HG02970 (cell line): Measurements from ENCODE around the gene SYT15B.
"Not testable (repeated sequence)": the region's sequence is repeated elsewhere in the genome, so short reads cannot be mapped to it uniquely, and the experiment has no call there.

ENCODE experiments used
- ATAC-seq: cut with Tn5 transposase; IDR thresholded peaks from one replicate; pipeline ENCODE4 v1.9.1; 2021; ENCODE audit warnings: mild to moderate bottlenecking, moderate library complexity, moderate number of reproducible peaks; ENCODE audit not compliant: unreplicated experiment, low FRiP score

Gene SYT15B

DNA sequence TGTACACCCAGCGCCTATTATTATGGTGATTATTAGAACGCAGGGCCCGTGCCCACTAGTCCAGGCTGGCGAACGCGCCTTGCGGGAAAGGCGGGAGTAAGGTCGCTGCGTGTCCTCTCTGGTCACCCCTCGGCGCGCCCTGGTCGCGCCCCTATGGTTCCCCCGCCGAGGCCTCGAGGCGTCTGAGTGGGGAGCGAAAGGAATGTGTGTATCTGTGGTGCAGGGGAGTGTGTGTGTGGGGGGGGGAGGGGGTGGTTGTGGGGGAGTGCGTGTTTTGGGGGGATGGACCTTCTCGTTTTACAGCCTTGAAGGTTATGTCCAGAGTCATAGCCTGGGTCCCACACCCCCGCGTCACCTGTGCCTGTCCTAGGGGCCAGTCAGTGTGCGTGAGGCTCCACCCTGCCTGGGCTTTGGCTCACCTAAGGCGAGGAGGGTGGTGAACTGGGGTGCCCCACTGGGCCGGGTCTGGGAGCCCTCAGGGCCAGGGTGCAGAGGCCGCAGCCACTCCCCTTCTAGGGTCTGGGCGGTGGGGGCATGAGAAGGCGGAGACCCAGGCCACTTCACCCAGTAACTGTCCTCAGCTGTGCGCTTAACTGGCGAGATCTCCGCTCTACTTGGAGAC is at the start of gene SYT15B:
Gene SYT15B (minus strand): TSS at position 39 of the 622 bp plus-strand sequence. CDS start 952 bp downstream, outside the sequence.
- not testable (repeated sequence) for ATAC-seq

DNA sequence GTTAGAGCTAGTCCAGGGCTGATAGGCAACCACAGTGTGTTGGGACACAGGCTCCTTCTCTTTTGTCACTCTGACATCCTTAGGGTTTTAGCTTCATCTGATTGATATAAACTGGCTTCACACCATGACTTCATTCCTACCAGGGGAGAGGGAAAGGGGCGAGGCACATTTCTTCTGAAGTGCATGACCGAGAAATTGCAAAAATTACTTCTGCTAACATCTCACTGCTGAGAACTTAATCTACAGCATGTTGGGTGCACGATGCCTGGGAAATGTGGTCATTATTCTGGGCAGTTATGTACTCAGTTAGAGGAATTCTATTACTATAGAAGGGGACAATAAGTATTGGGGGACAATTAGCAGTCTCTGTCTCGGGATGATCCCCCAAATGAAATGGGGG is 16.2 kb upstream of the SYT15B start:
- ATAC-seq = not testable (repeated sequence)

DNA sequence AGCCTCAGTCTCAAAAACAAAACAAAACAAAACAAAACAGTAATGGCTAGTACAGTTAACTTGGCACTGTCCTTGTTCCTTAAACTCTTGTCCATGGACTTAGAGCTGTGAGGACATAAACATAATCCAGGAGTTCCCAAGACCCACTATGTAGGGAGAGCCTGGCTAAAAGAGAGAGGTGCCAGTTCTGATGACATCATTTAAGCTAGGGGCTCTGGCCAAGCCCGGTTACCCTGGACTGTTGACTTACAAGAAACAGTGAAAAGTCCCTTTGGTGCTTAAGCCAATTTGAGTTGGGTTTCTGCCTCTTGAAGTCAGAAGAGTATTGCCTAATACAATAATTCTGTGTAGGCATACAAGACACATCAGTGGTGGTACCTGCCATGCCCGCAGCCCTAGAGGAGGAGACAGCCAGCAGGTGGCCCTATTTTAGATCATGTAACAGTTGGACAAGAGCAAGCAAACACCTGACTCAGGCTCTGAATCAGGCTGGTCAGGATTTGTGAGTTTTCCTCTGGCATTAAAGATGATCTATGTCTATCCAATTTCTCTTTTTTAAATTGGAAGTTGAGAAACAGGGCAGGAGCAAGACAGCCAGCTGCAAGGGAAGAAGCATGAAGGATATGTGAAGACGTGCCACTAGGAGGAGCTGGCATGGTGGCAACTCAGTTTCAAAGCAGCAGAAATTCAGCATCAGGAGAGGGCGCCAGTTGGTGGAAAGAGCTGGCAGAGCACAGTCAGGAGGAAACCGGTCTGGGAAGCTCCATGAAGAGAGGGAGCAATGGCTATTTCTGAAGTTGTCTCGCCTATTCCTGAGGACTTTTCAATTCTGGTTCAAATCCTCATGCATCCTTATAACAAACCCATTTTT is 12.2 kb upstream of the SYT15B start:
- ATAC-seq = not testable (repeated sequence)

DNA sequence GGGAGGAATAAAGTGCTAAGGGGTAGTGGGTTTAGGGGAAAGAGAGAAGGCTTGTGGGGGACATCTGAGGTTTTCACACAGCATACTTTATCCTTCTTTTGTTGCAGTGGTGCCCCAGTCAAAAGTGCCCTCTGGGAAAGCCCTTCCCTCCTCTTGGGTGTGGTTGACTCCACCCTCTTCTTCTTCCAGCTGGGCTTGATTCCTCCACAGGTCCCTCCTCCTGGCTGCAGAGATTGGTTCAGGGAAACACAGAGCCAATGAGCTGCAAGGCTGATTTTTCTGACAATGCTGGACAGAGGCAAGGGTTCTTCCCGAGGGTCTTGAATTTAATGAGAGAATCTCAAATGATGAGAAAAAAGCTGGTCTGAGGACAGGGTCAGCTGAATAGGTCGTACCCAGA is 7.4 kb upstream of the SYT15B start:
- ATAC-seq = not testable (repeated sequence)

DNA sequence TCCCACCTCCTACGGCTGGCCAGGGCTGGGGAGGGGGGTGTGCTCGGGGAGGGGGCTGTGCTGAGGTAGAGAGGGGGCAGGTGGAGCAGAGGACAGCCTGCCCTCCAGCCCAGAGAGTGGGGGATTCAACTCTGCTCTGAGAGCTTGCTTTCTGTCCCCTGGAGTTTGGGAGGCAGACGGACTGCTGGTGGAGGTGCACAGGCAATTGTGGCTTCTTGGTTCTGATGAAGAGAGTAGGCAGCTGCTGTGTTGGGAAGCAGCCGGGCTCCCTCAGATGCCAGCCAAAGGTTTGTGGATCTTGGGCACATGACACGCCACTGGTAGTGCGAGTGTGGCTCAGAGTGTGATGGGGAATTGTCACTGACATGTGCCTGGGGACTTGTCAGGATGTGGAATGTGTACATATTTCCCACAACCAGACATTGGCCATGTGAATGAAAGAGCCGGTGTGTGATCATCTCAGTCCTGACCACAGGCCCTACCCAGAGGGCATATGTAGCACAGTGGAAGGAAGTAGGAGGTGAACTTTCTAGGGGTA is 5.3 kb upstream of the SYT15B start:
- ATAC-seq = not testable (repeated sequence)

DNA sequence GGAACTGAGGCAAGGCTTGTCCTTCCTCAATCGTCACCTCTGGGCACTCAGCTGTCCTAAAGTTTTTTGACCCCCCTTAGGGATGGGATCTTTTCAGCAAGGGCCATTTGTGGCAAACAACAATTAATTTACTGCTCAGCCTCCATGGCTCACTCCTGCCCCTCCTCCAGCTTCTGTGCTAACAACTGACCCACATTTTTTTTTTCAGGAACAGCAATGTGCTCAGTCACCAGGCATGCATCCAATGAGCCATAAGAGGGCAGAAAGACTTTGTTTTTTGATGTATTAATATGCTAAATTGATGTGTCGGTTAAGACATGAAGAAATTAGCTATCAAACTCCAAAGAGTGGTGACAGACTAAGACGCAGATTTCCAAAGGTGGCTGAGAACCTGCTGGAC is 4.7 kb upstream of the SYT15B start:
- ATAC-seq = not testable (repeated sequence)

DNA sequence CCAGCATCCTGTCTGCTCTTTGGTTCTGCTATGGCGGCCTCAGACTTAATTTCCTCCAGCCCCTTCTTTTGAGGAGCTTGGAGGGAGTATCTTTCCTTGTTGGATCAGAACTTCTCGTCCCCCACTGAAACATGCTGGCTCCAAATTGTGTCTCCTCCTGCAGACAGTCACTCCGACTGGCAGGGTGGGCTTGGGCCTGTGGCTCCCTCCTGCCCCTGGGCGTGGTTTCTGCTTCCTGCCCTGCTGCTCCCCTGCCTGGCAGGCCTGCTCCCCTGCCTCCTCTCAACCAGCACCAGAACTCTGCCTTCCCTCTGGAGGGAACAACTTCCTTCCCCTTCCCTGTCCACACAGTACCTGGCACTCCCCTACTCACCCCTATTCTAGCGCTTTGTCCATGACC is 3.8 kb upstream of the SYT15B start:
- not testable (repeated sequence) for ATAC-seq

DNA sequence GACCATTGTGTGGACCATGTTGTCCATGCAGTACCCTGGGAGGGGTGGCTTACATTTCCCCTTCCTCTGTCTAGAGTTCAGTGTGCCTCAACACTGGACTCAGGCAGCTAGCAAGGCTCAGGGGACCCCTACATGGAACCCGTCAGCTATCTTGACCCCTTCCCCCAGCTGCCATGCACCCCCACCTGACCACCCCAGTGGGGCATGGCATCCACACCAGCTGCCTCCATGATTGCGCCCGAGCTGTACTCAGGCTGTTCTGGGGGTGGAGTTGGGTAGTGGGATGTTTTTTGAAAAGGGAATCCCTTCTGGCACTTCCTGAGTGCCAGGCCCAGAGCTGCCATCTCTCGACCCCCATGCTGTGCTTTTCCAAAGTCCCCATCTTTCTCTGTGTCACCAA is 1.8 kb upstream of the SYT15B start:
- not testable (repeated sequence) for ATAC-seq

DNA sequence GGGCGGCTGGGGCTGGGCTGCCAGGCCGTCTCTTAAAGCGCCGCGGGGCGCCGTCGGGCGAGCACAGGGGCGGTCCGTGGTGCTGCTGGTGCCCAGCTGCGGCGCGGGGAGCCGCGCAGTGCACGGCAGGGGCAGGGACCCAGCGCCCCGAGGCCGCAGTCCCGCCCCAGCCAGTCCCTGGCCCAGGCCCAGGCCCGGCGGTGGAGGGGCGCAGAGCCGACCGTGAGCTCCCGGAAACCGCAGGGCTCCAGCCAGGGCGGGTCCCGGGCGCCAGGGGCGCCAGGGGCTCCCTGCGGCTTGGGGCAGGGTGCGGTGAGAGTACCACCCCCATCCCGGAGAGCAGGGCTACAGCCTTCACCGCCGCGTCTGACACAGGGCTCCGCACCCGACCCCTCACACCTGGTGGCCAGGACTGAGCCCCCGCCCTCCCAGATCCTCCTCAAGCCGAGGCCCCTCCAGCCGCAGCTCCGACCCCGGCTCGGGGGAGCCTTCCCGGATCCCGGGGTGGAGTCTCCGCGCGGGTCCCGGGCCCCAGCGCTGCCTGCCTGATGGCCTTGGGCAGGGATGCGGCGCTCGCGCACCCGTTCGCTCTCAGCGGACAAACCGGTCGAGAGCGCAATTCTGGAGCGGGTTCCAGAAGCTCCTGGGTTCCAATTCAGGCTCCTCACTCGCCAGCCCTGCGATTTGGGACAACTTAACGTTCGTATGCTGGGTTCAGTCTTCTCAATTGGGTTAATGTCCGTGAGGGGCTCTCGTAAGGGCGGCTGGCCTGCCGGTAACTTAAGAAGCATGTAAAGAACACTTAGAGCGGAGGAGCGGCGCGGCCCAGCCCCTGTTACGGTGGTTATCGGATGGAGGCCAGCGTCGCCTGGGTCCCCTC is 478 bp downstream of the SYT15B start:
- not testable (repeated sequence) for ATAC-seq

DNA sequence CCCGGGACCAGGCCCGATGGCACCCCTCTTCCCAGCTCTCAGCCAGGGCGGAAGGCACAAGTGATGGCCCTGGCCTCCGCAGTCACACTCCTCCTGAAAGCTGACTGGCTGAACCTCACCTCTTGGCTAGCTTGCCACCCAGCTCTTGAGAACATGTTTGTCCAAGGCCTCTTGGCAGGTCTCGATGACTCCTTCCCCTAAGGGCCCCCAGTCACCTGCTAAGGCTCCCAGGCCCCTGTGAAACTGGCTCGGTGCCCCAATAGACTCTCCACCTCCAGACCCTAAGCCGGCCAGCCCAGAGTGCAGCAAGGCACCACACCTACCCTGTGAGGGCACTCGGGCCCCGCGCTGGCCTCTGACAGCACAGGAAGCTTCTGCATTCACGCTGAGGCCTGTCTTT is 4.5 kb downstream of the SYT15B start:
- not testable (repeated sequence) for ATAC-seq

DNA sequence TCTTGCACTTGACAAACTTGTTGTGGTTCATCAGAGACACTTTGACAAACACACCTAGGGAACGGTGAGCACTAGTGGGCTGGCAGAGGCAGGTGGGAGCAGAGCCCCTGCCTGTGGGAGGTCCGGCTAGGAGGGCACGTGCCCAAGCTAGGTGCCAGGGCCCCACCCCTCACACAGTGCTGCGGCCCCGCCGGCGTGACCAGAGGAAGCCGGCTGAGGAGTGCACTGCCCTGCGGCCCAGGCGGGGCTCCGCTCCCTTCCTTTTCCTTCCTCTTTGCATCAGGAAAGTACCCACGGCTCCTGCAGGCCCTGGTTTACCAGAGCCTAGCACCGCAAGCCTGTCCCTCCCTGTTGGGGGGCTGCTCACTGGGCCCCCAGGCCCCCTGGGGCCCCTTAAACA is 7.2 kb downstream of the SYT15B start:
- not testable (repeated sequence) for ATAC-seq

DNA sequence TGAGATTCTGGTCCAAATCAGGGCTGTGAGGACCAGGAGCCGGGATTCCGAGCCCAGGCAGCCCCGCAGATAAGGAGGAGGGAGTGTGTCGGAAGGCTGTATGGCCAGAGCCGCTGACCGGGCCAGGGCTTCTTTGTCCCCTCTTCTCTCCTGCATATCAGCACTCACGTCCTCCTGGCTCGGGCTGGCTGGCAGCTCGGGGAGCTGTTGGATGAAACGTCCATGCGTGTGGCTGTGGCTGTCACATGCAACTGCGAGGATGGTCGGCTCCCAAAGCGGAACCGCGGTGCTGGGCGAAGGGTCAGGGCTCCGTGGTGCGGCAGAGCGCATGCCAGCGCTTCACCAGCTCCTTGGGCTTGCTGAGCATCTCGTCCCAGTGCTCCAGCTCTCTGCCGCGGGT is 9.5 kb downstream of the SYT15B start:
- ATAC-seq = not testable (repeated sequence)

DNA sequence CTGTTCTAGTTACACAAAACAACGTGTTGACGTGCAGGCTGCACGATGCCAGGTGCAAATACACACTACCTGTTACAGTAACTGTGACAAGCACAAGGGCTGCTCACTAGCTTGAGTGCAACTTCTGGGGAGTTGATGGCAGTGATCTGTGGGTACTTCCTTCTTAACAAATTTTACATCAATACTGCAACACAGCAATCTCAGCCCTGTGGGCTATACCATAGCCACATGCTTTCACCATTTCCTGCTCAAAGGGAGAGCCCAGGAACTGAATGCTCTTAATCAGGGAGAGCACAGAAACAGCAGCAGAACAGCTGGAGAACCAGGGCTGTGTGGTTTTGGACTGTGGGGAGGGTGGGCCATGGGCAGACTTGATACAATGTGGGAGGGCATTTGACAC is 10.2 kb downstream of the SYT15B start:
- not testable (repeated sequence) for ATAC-seq

DNA sequence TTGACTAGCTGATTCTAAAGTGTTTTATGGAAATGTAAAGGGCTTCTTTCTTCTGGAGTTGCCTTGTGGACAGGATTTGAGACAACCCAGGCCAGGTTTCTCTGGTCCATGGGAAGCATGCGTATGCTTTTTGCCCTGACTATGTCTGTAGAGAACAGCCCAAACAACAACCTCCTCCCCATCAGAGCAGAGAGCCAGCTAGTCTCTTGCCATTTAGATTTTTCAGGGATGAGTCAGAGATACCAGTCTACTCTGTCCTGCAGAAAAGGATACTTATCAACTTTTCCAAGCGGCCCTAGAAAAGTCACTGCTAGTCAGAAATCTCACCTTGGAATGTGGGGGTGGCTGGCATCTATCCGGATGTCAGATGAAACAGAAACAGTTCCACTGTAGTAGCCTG is 11.6 kb downstream of the SYT15B start:
- not testable (repeated sequence) for ATAC-seq

DNA sequence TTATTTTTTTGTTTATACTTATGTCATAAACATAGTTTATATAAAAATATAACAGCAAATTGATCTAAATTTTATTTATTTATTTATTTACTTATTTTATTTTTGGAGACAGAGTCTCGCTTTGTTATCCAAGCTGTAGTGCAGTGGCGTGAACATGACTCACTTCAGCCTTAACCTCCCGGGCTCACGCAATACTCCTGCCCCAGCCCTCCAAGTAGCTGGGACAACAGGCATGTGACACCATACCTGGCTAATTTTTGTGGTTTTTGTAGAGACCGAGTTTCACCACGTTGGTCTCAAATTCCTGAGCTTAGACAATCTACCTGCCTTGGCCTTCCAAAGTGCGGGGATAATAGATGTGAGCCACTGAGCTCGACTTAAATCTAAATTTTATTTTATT is 13.0 kb downstream of the SYT15B start:
- not testable (repeated sequence) for ATAC-seq

DNA sequence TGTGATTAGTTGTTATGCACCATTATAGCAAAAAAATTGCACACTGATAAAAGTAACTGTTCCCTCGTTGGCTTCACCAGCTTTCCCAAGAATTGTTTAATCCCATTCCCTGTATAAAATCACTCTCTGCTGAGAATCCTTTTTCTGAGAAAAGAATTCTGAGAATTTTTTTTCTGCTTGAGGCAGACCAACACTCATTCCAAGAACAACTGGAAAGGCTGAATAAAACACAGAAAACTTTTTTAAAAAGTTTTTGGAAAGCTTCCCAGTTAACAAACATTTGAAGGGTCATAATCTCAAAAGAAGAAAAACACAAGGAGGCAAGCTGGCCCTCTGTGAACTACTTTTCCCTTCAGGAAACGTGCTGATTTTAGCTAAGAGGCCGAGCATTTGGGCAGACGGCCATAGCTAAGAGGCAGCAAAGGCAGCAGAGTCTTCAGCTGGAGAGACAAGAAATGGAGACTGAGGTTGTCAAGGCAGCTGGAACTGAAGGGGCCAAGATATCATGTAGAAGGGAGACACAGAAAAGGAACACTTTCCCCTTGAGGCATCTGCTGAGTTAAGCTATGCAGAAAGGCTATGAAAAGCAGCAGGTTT is 16.5 kb downstream of the SYT15B start:
- ATAC-seq = not testable (repeated sequence)

DNA sequence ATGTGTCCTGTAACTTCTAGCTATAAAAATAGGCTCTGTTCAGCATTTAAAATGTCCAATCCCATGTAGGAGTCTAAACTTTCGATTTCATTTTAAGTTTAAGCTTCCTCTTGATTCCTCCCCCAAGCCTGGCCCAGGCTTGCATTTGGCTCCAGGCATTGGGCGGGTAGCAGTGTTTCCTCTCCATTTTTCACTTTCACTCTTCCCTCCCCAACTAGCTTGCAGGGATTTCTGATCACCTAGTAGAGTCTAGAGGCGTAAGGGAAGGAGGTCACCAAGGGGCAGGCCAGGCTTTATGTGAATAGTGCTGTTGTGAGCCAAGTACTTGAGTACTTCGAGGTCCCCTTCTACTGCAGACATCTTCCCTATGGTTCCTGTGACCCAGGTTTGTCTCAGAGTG is 18.5 kb downstream of the SYT15B start:
- not testable (repeated sequence) for ATAC-seq

DNA sequence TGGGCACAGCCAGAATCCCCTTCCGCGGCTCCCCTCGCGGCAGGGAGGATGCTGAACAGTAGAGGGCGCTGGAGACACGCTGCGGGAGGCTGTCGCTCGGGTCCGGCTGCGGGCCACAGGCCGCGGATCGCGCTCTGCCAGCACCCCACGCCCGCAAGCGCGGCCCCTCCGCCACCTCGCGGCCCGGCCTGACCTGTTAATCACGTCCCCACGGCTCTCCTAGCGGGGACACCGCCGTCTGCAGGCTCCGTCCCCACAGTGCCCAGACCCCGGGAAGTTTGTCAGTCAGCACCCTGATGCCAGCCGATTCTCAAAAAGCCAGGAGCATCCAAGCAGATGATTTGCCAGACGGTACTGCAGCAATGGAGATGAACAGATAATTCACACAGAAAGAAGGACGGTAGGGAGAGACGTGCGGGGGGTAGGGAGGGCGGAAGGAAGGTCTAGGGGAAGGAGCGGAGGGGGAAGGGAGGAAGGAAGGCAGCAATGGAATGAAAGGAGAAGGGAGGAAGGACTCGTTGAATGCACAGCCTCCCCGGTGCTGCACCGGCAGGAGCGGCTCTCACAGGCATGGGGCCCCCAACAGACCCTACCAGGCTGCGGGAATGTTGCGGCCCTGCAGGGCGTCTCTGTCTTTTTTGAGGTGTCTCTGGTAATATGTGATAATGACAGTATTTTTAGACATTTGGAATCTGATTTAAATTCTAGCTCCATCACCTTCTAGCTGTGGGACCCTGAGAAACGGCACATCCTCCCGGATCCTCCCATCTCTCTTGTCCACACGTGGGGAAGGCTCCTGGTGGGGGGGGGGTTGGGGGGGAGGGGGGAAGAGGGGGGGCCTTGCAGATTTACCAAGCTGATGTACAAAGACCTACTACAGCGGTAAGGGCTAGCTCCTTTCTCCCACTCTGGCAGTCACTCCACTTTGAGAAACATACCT is 19.5 kb downstream of the SYT15B start:
- ATAC-seq = peak; percentile 64

DNA sequence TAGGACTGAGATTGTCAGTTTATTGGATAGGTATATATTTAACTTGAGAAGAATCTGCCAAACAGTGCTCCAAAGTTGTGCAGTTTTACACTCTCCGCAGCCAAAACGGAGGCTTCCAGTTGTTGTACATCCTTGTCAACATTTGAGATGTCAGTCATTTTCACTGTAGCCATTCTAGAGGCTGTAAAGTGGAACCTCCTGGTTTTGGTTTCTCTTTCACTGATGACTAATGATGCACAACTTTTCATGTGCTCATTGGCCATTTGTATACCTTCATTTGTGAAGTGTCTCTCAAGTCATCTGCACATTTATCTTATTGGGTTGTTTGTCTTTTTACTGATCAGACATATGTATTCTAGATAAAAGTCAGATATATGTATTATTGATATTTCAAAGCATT is 22.5 kb downstream of the SYT15B start:
- not testable (repeated sequence) for ATAC-seq
